Fibroblast of skin of back (primary cell): ENCODE data around the gene CIP2A.

ENCODE experiments used
- DNase-seq: peaks from one replicate; pipeline ENCODE4 v3.0.0-alpha.2; 2013

The CIP2A gene

GRCh38 chr3:108509871-108510270, 79.4 kb downstream of the CIP2A start:
- no peak for DNase-seq

- no peak for DNase-seq
Observed at GRCh38 chr3:108509263-108509662, 80.0 kb downstream of the CIP2A start.

- no peak for DNase-seq
Observed at GRCh38 chr3:108507902-108508301, 81.3 kb downstream of the CIP2A start.

- no peak for DNase-seq
Observed at GRCh38 chr3:108505811-108506210, 83.4 kb downstream of the CIP2A start.

- DNase-seq, result no peak
Observed at GRCh38 chr3:108503722-108504121, 85.5 kb downstream of the CIP2A start.

- DNase-seq, result no peak
Observed at GRCh38 chr3:108501535-108501934, 87.7 kb downstream of the CIP2A start.

- peak; percentile 23 for DNase-seq
Observed at GRCh38 chr3:108500728-108501127, 88.5 kb downstream of the CIP2A start.
